Skin of body (tissue), 2 donors: ENCODE results near the gene CST5. TPM values are rescaled to one million over a fixed set of nuclear protein-coding genes. Genes with fewer than 3 reads are reported as not detected.
A peak's percentile ranks its signal among the peaks of the same experiment; 100 is the strongest.
"Not testable (repeated sequence)": the region's sequence is repeated elsewhere in the genome, so short reads cannot be mapped to it uniquely, and the experiment has no call there.

Experiments used
- DNase-seq: peaks from one replicate; lab custom pipeline; 2025; lab: John Stamatoyannopoulos, UW
- total RNA-seq: library from RNA; depleted of rRNA; stranded (reverse); fragments of >200 nt; gene quantifications from one replicate; pipeline ENCODE4 v1.2.3, GENCODE V29; 2014

Gene CST5
- total RNA-seq, 1 donor from 2014 or later, result not detected

DNA sequence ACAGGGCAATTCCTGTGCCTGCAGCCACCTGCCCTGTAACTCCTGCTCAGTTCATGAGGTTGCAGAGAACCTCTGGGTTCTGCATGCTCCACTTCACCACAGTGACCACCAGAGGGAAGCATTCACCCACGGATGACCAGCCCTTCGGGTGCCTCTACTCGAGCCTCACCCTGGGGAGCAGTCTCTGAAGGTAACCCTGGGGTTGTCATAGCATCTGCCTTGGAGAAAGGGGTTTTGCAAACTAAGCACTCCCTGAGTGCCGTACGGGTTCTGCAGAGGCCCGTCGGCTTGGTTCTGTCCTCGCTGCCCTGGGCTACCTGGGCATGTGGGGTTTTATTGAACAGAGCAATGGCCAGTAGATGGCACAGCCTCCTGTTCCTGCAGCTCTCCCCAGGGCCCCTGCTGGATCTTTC lies 10.2 kb upstream of the CST5 start:
- DNase-seq, result no peak

- no peak for DNase-seq
These were observed 8.3 kb upstream of the CST5 start for GRCh38 chr20:23887856-23888255.

DNA sequence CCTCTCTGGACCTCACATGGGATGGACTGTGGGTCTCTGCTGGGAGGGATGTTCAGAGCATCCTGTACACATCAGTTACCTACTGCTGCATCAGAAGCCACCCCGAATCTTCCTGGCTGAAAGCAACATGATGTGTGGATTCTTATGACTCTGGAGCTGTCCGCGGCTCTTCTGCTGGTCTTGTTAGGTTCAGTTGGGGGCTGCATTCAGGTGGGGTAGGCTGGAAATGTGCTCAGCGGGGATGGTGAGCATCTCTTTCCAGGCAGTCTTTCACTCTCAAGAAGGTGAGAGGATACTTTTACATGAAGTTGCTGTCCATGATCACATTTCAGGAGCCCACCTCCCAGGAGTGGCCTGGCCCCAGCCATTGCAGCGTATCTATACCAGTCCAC lies 5.2 kb upstream of the CST5 start:
- no peak for DNase-seq

- DNase-seq, result no peak
These were observed 4.7 kb upstream of the CST5 start for GRCh38 chr20:23884136-23884770.

DNA sequence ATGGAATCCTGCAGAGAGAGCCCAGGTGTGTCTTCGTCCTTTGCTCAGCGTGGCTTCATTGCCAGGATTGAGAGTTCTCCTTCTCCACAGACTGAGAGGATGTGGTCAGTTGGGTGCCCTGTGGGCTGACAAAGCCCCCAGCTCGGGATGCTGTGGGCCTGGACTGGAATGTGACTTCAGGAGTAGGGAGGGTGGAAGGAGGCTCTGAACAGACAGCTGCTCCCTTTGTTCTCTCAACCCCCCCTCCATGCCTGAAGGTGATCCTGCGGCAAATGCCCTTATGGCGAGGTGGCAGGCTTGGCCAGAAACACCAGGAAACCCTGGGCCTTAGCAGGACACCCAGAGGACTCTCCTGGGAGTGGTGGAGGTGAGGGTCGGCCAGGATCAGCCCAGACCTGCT lies 1.8 kb upstream of the CST5 start:
- no peak for DNase-seq

DNA sequence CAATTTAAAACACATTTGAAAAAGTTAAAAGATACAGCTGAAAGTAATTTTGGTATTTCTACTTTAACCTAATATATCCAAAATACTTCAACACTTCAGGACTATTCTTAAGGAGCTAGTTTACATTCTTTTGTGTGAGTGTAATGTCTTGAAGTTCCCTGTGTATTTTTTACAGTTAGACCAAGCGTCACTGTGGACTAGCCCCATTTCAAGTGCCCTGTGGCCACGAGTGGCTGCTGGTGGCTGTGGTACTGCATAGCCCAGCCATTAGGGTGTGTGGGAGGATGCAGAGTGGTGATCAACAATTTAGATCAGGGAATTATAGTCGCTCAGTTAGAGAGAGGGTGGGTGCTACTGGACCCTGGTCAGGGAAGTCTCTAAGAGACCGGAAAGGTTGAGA lies 869 bp upstream of the CST5 start:
- no peak for DNase-seq

DNA sequence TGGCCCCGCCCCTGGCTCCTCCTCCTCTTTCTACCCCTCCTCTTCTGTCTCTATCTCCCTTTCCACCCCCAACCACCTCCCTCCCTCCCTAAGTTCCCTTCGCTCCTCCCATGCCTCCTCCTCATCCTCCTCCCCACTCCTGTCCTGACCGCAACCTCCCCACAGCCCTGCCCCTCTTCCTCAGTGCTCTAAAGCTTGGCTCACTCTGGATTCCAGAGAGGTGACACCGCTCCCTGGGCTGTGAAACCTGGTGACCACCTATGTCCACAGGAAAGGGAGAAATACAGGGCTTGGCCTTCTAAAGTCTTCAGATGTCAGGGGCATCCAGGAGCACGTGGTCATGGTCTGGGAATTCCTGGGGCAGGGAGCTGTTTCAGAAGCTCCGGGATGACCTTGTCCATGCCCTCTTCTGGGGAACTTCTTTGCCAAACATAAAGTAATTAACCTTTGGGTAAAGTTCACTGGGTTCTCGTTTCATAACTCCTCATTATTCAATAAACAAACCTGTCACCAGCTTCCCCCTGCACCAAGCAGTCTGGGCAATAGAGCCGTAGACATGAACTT lies 345 bp upstream of the CST5 start:
- no peak for DNase-seq

DNA sequence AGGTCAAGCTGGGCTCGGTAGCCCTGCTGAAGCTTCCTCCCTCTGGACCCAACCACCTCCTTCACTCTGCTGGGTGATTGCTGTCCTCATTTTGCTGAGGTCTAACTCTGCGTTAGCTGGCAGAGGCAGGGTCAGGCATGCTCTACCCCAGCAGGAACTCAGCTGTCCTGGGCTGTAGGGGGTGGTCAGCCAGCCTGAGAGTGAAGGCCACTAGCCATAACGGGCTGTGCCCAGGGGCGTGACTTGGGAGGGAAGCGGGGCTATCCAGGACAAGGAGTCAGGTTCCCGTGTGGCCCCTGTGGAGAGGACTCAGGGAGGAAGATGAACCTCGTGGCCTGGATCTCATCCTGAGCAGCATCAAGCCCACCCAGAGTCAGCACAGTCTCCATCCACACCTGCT lies 761 bp downstream of the CST5 start:
- no peak for DNase-seq

GRCh38 chr20:23878016-23878542 lies 1.5 kb downstream of the CST5 start:
- DNase-seq, result not testable (repeated sequence)

- DNase-seq, result no peak
These were observed 2.0 kb downstream of the CST5 start for GRCh38 chr20:23877524-23877923.

- DNase-seq, result no peak
These were observed 3.8 kb downstream of the CST5 start for GRCh38 chr20:23875606-23876237.

- DNase-seq, result no peak
These were observed 4.8 kb downstream of the CST5 start for GRCh38 chr20:23874747-23875146.

- peak; percentile 20 for DNase-seq
These were observed 6.1 kb downstream of the CST5 start for GRCh38 chr20:23873370-23874015.

DNA sequence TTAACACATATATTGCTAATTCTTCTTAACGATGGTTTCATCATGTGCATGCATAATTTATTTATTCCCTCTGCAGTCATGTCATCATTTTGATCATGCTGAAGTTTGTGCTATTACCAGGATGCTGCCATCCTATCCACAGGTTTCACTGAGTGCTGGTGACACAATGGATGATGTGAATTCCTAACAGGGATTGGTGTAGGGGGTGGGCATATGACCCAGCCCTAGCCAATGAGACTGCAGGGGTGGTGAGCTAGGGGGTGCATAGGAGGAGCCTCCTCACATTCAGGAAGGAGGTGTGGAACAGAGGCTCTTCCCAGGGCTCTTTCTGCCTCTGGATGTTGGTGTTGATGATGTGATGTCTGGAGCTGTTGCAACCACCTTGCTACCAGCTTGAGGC lies 7.5 kb downstream of the CST5 start:
- no peak for DNase-seq

- no peak for DNase-seq
These were observed 9.1 kb downstream of the CST5 start for GRCh38 chr20:23870461-23870860.

- no peak for DNase-seq
These were observed 10.0 kb downstream of the CST5 start for GRCh38 chr20:23869520-23869919.

- DNase-seq, result no peak
These were observed 11.2 kb downstream of the CST5 start for GRCh38 chr20:23868321-23868720.

DNA sequence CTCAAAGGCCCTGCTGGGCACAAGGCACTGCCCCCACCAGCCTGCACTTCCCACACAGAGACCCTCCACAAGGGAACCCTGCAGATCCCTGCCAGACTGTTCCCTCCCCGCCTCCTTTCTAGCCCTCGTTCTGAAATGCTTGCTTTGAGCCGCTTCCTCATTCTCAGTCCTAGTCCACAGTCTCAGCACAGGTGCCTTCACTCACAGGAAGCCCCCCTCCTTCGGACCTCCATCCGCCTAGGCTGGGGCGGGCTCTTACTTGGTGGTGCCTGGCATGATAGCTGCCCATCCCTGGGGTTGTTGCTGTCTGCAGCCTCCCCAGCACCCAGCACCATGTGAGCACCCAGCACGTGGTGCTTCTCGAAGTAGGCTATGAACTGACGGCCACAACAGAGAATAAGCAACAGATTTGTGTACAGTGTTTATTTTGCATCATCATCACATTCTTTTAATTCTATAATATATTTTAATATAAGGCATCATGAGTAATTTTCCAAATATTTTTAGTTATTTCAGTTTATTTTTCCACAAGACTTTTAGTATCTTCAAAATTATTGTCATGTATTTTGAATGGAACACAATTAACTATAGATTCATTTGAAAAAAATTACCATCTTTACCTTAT lies 12.3 kb downstream of the CST5 start:
- no peak for DNase-seq

GRCh38 chr20:23860771-23861170 lies 18.8 kb downstream of the CST5 start:
- not testable (repeated sequence) for DNase-seq

GRCh38 chr20:23857962-23858595 lies 21.5 kb downstream of the CST5 start:
- no peak for DNase-seq

DNA sequence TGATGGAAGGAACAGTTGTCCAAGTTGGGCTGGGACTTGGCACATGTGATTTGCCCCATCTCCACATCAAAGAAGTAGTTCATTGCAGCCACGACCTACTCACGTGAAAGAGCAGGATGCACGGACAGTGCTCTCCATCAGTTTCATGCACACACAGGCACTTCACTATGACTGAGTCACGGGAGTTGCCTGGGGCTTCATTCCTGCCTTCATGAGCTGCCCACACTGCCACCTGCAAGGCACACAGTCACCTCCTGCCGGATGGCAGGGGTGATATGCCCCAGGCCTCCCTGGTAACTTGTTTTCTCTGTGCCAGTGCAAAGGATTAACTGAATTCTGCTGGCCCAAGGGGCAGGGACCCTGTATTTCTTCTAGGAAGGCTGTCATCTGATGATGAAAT lies 22.8 kb downstream of the CST5 start:
- DNase-seq, result no peak
